Right lobe of liver (tissue), 6 donors: ENCODE results near the gene OSBPL2. TPM values are rescaled to one million over a fixed set of nuclear protein-coding genes. Genes with fewer than 3 reads are reported as not detected.

Source experiments
- ATAC-seq, 4 donors: fragments of 200-7000 bp; cut with Tn5 transposase; one replicate each; pipeline ENCODE4 v1.9.1; 2020; ENCODE audit warnings: mild to moderate bottlenecking in 4 of 4, moderate library complexity in 4 of 4
- DNase-seq, 3 donors: peaks; one replicate each; pipeline ENCODE4 v3.0.0-alpha.2; 2020
- H3K27ac ChIP-seq, 3 donors: fragments of 200-600 bp; one replicate each; pipeline ENCODE4 v1.8.0; 2022
- H3K27me3 ChIP-seq, 2 donors: fragments of 200-600 bp; one replicate each; pipeline ENCODE4 v1.8.0; 2022
- H3K36me3 ChIP-seq, 4 donors: fragments of 200-600 bp; sonication (generic) in 1 of 4; one replicate each; pipeline versions ENCODE4 v1.5.1 to v1.8.0; 2017 to 2022; ENCODE audit warnings: control low read depth in 1 of 4
- H3K4me1 ChIP-seq, 4 donors: fragments of 200-600 bp; sonication (generic) in 1 of 4; one replicate each; pipeline versions ENCODE4 v1.5.1 to v1.8.0; 2017 to 2022; ENCODE audit warnings: control low read depth in 1 of 4
- H3K4me3 ChIP-seq, 3 donors: fragments of 200-600 bp; one replicate each; pipeline ENCODE4 v1.8.0; 2022
- H3K9me3 ChIP-seq, 4 donors: fragments of 200-600 bp; sonication (generic) in 1 of 4; one replicate each; pipeline versions ENCODE4 v1.5.1 to v1.8.0; 2017 to 2022; ENCODE audit warnings: control low read depth in 1 of 4
- CTCF ChIP-seq, 4 donors: fragments of 200-600 bp in 3 of 4; fragments of 450-650 bp in 1 of 4; IDR thresholded peaks; one replicate each; pipeline versions ENCODE4 v1.5.1 to v1.8.0; 2016 to 2022; ENCODE audit warnings: antibody characterized with exemption in 4 of 4, mild to moderate bottlenecking in 2 of 4
- POLR2A ChIP-seq: fragments of 450-650 bp; IDR thresholded peaks from one replicate; pipeline ENCODE4 v1.6.1; 2017; ENCODE audit warnings: antibody characterized with exemption, mild to moderate bottlenecking
- WGBS: methylation state at CpG from one replicate; pipeline ENCODE4 v1.1.6; 2018; ENCODE audit warnings: low coverage, low lambda C conversion rate; ENCODE audit not compliant: insufficient coverage; ENCODE audit errors: missing lambda C conversion rate; 5-methylcytosine and 5-hydroxymethylcytosine counted together
- intact Hi-C, 2 donors: fragments of 100-400 bp; cut with DNase I; formaldehyde crosslinking; loops; one replicate each; pipeline versions ENCODE4 v1.11.2 to v1.14.1; 2022
- total RNA-seq, 6 experiments: library from RNA; depleted of rRNA in 2 of 6; stranded (reverse); fragments of >200 nt in 2 of 6; fragmentation: NEBNext Ultra II Directional in 3 of 6; extraction: Animal tissue kit (Norgen Biotek cat#: 25700) in 3 of 6; gene quantifications; one replicate each; pipeline versions ENCODE4 v1.1.0 to v1.2.4, GENCODE V29; 2016 to 2023
- donor health status: DM: no; HTN: yes; CAD: no.
- donor health status: DM: no; HTN: no; CAD: no.
- donor health status: DM: no; HTN: no; CAD: no.
- donor health status: DM: no; HTN: yes; CAD: no.
- donor health status: DM: no; HTN: yes; CAD: no.

Gene OSBPL2
- total RNA-seq, 6 experiments from 2014 or later: 15.6 to 27.8 (median 21.2) TPM

- H3K27ac ChIP-seq: no peak overlapping the region
- WGBS: 24% methylated on average over 8 of the region's 27 CpGs
- no peaks in the 10 kb centered on the region for H3K27me3 ChIP-seq
- no peaks in the 10 kb centered on the region for H3K36me3 ChIP-seq
- no peaks in the 10 kb centered on the region for H3K9me3 ChIP-seq
- ATAC-seq: peak in 1 of 4 donors; percentile 32
- H3K4me3 ChIP-seq: no peak overlapping the region
- no peaks in the 10 kb centered on the region for H3K4me1 ChIP-seq
- DNase-seq: peak in 1 of 3 donors; percentile 57
- TF ChIP-seq POLR2A (no peak), CTCF (IDR thresholded peaks at IDR 0.05) (no peak)
- intact Hi-C loops: no loop called here
These were observed 29.2 kb upstream of the OSBPL2 start for GRCh38 chr20:62208795-62209755.

- peak in 1 of 3 donors; percentile 37 for DNase-seq
- no peaks in the 10 kb centered on the region for H3K27me3 ChIP-seq
- H3K9me3 ChIP-seq: no peaks in the 10 kb centered on the region
- no peaks in the 10 kb centered on the region for H3K4me1 ChIP-seq
- no peaks in the 10 kb centered on the region for H3K36me3 ChIP-seq
- no peak for ATAC-seq
- intact Hi-C loops: no loop called here
- no peak overlapping the region for H3K27ac ChIP-seq
- no CpG with 5 or more reads among the region's 17 CpGs for WGBS
- TF ChIP-seq CTCF (IDR thresholded peaks at IDR 0.05) (no peak), POLR2A (no peak)
- no peak overlapping the region for H3K4me3 ChIP-seq
These were observed 28.3 kb upstream of the OSBPL2 start for GRCh38 chr20:62209850-62210495.

- intact Hi-C loops: no loop called here
These were observed 27.8 kb upstream of the OSBPL2 start for GRCh38 chr20:62210496-62210855.

GRCh38 chr20:62211216-62211615 lies 27.1 kb upstream of the OSBPL2 start:
- no CpG with 5 or more reads among the region's 8 CpGs for WGBS
- Histone ChIP-seq H3K4me3 (no peak overlapping the region), H3K27me3 (no peaks in the 10 kb centered on the region), H3K36me3 (no peaks in the 10 kb centered on the region), H3K9me3 (no peaks in the 10 kb centered on the region), H3K27ac (no peak overlapping the region), H3K4me1 (no peaks in the 10 kb centered on the region)
- intact Hi-C loops: no loop called here
- ATAC-seq (no peak), DNase-seq (no peak)
- TF ChIP-seq POLR2A (no peak), CTCF (IDR thresholded peaks at IDR 0.05) (no peak)

More at GRCh38 chr20:62210496-62210855, 27.8 kb upstream of the OSBPL2 start:
- no peaks in the 10 kb centered on the region for H3K9me3 ChIP-seq
- no peak overlapping the region for H3K4me3 ChIP-seq
- ATAC-seq (no peak), DNase-seq (peak in 1 of 3 donors; percentile 43)
- H3K27ac ChIP-seq: no peak overlapping the region
- TF ChIP-seq POLR2A (no peak), CTCF (IDR thresholded peaks at IDR 0.05) (no peak)
- WGBS: 17% methylated on average over 2 of the region's 21 CpGs
- H3K27me3 ChIP-seq: no peaks in the 10 kb centered on the region
- no peaks in the 10 kb centered on the region for H3K4me1 ChIP-seq
- no peaks in the 10 kb centered on the region for H3K36me3 ChIP-seq
